K562 (cell line): ENCODE results near the gene RNLS.

Experiments
- PATZ1 ChIP-seq: fragments of 250-450 bp; sonication (Bioruptor Pico); IDR thresholded peaks from 2 replicates; pipeline ENCODE4 v1.5.0; 2020; ENCODE audit warnings: mild to moderate bottlenecking, borderline replicate concordance
- POLR2AphosphoS5 ChIP-seq: IDR thresholded peaks from 2 replicates; pipeline ENCODE4 v1.6.1; 2011; ENCODE audit warnings: mild to moderate bottlenecking, low read depth, low read length, moderate library complexity; ENCODE audit not compliant: control insufficient read depth, insufficient read depth
- RBBP5 ChIP-seq: fragments of 200-600 bp; sonication (generic); IDR thresholded peaks from 2 replicates; pipeline ENCODE4 v1.6.1; 2012; ENCODE audit warnings: borderline replicate concordance, mild to moderate bottlenecking, low read length, control low read depth, inconsistent platforms; ENCODE audit not compliant: insufficient read depth, poor library complexity, severe bottlenecking
- RNF2 ChIP-seq: sonication (generic); IDR thresholded peaks from 2 replicates; pipeline ENCODE4 v1.6.1; 2016
- TARDBP ChIP-seq: fragments of 450-650 bp; IDR thresholded peaks from 2 replicates; pipeline ENCODE4 v1.6.1; 2016
- TFAM ChIP-seq: fragments of 250-450 bp; sonication (Bioruptor Pico); conservative IDR thresholded peaks from 2 replicates; pipeline ENCODE4 v1.5.0; 2021; ENCODE audit warnings: mild to moderate bottlenecking, moderate library complexity
- ZNF23 ChIP-seq: fragments of 250-450 bp; sonication (Bioruptor Pico); IDR thresholded peaks from 2 replicates; pipeline ENCODE4 v1.4.0; 2020; ENCODE audit warnings: mild to moderate bottlenecking
- TF ChIP-seq, protein P1 (sequence below): IDR thresholded peaks from 3 replicates; pipeline ENCODE4 v1.6.1; 2011; ENCODE audit warnings: borderline replicate concordance, mild to moderate bottlenecking; ENCODE audit not compliant: insufficient read length, insufficient read depth
- TF ChIP-seq, protein P2 (sequence below), 2 experiments: fragments of 450-650 bp; formaldehyde crosslinking in 1 of 2; IDR thresholded peaks; 2 replicates each; pipeline versions ENCODE4 v1.4.0 to v1.6.1; 2014 to 2020; ENCODE audit warnings: mild to moderate bottlenecking in 2 of 2, borderline replicate concordance in 1 of 2, low read depth in 1 of 2
- TF ChIP-seq, protein P3 (sequence below): sonication (generic); formaldehyde crosslinking; IDR thresholded peaks from 2 replicates; pipeline ENCODE4 v1.9.0; 2022; ENCODE audit warnings: mild to moderate bottlenecking, missing genetic modification reagents

GRCh38 chr10:88582411-88582805, 710 bp downstream of the RNLS start:
- TF ChIP-seq TFAM (CRISPR knock-in tag) (no peak), PATZ1 (CRISPR knock-in tag) (no peak), RNF2 (no peak), RBBP5 (no peak), TARDBP (no peak), ZNF23 (CRISPR knock-in tag) (no peak), POLR2AphosphoS5 (no peak)
- TF ChIP-seq, protein P1, sequence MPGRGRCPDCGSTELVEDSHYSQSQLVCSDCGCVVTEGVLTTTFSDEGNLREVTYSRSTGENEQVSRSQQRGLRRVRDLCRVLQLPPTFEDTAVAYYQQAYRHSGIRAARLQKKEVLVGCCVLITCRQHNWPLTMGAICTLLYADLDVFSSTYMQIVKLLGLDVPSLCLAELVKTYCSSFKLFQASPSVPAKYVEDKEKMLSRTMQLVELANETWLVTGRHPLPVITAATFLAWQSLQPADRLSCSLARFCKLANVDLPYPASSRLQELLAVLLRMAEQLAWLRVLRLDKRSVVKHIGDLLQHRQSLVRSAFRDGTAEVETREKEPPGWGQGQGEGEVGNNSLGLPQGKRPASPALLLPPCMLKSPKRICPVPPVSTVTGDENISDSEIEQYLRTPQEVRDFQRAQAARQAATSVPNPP: no peak
- TF ChIP-seq, protein P2, sequence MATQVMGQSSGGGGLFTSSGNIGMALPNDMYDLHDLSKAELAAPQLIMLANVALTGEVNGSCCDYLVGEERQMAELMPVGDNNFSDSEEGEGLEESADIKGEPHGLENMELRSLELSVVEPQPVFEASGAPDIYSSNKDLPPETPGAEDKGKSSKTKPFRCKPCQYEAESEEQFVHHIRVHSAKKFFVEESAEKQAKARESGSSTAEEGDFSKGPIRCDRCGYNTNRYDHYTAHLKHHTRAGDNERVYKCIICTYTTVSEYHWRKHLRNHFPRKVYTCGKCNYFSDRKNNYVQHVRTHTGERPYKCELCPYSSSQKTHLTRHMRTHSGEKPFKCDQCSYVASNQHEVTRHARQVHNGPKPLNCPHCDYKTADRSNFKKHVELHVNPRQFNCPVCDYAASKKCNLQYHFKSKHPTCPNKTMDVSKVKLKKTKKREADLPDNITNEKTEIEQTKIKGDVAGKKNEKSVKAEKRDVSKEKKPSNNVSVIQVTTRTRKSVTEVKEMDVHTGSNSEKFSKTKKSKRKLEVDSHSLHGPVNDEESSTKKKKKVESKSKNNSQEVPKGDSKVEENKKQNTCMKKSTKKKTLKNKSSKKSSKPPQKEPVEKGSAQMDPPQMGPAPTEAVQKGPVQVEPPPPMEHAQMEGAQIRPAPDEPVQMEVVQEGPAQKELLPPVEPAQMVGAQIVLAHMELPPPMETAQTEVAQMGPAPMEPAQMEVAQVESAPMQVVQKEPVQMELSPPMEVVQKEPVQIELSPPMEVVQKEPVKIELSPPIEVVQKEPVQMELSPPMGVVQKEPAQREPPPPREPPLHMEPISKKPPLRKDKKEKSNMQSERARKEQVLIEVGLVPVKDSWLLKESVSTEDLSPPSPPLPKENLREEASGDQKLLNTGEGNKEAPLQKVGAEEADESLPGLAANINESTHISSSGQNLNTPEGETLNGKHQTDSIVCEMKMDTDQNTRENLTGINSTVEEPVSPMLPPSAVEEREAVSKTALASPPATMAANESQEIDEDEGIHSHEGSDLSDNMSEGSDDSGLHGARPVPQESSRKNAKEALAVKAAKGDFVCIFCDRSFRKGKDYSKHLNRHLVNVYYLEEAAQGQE (IDR thresholded peaks at IDR 0.05; ENCODE audit: borderline replicate concordance): no peak
- TF ChIP-seq, protein P2 (CRISPR knock-in tag; IDR thresholded peaks at IDR 0.05; ENCODE audit: low read depth): no peak
- TF ChIP-seq, protein P3, sequence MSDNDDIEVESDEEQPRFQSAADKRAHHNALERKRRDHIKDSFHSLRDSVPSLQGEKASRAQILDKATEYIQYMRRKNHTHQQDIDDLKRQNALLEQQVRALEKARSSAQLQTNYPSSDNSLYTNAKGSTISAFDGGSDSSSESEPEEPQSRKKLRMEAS (CRISPR knock-in tag): no peak
